K562 (cell line): ENCODE measurements around the gene ZSWIM4. TPM values are rescaled to one million over a fixed set of nuclear protein-coding genes. Genes with fewer than 3 reads are reported as not detected.

Experiments used
- ATAC-seq: fragments of 200-7000 bp; cut with Tn5 transposase; 3 replicates; pipeline ENCODE4 v1.9.1; 2020; ENCODE audit warnings: moderate library complexity
- BruUV-seq: library from RNA; stranded (reverse); fragments of 400-500 nt; replicated peaks from 2 replicates; lab custom pipeline; 2021; lab: Mats Ljungman, UMichigan
- CTCF ChIA-PET: fragments of 300-600 bp; formaldehyde crosslinking; extraction: SDS; loops from one replicate; lab custom pipeline; 2021; ENCODE audit warnings: low intra/inter-chr PET ratio; lab: Yijun Ruan, JAX
- POLR2A ChIA-PET: fragments of 300-600, 350-650 bp; sonication (Branson Sonifier 250); formaldehyde crosslinking; extraction: SDS; loops from one replicate; lab custom pipeline; 2021; ENCODE audit warnings: antibody characterized with exemption, inconsistent platforms; lab: Yijun Ruan, JAX
- DNase-seq, 4 experiments: peaks; one replicate each; pipeline versions ENCODE4 v3.0.0 to v3.0.0-alpha.2; 2011 to 2018; ENCODE audit warnings: low spot score in 3 of 4, mixed read lengths in 3 of 4; ENCODE audit errors: extremely low read depth in 1 of 4
- FAIRE-seq: peaks from 2 replicates; lab custom pipeline; 2011; peaks lifted over from hg19 to GRCh38; lab: Jason Lieb, UNC
- H2AFZ ChIP-seq: 2 replicates; pipeline ENCODE4 v1.6.0; 2011; ENCODE audit warnings: low read depth, low read length, control low read depth, inconsistent platforms
- H3K27ac ChIP-seq: fragments of 200-600 bp; 3 replicates; pipeline ENCODE4 v1.8.0; 2011; ENCODE audit warnings: low read depth, mild to moderate bottlenecking, control low read depth, inconsistent platforms, low read length, moderate library complexity, mixed read lengths; ENCODE audit errors: extremely low read depth
- H3K27me3 ChIP-seq, 2 experiments: fragments of 300-600 bp in 1 of 2; 2 replicates in 1 of 2; 3 replicates in 1 of 2; pipeline versions ENCODE4 v1.6.0 to v1.8.0; 2011; ENCODE audit warnings: inconsistent platforms in 2 of 2, low read length in 2 of 2, mild to moderate bottlenecking in 1 of 2, mixed read lengths in 1 of 2, moderate library complexity in 1 of 2; ENCODE audit not compliant: control insufficient read depth in 2 of 2, insufficient read depth in 2 of 2
- H3K36me3 ChIP-seq: fragments of 300-600 bp; 3 replicates; pipeline ENCODE4 v1.8.0; 2011; ENCODE audit warnings: mild to moderate bottlenecking, low read length, inconsistent platforms; ENCODE audit not compliant: control insufficient read depth, insufficient read depth
- H3K4me1 ChIP-seq, 2 experiments: fragments of 200-600 bp in 1 of 2; replicated peaks in 1 of 2; 2 replicates in 1 of 2; 3 replicates in 1 of 2; pipeline versions ENCODE4 v1.5.1 to v1.8.0; 2011; ENCODE audit warnings: inconsistent platforms in 2 of 2, low read length in 2 of 2, mild to moderate bottlenecking in 1 of 2, mixed read lengths in 1 of 2, moderate library complexity in 1 of 2; ENCODE audit not compliant: control insufficient read depth in 2 of 2, insufficient read depth in 2 of 2
- H3K4me2 ChIP-seq: 2 replicates; pipeline ENCODE4 v1.6.1; 2011; ENCODE audit warnings: low read length, control low read depth, inconsistent platforms, mixed read lengths; ENCODE audit not compliant: insufficient read depth
- H3K4me3 ChIP-seq: fragments of 200-600 bp; sonication (generic), shearing (Covaris generic); 2 replicates; pipeline ENCODE4 v1.5.1; 2016; ENCODE audit warnings: control low read depth, inconsistent platforms
- H3K79me2 ChIP-seq: fragments of 200-600 bp; 3 replicates; pipeline ENCODE4 v1.8.0; 2011; ENCODE audit warnings: low read length, inconsistent platforms; ENCODE audit not compliant: control insufficient read depth, insufficient read depth
- H3K9ac ChIP-seq, 2 experiments: 2 replicates each; pipeline versions ENCODE4 v1.6.0 to v1.6.1; 2011; ENCODE audit warnings: low read depth in 2 of 2, low read length in 2 of 2, control low read depth in 1 of 2, inconsistent platforms in 1 of 2, mild to moderate bottlenecking in 1 of 2, mixed read lengths in 1 of 2; ENCODE audit not compliant: insufficient read depth in 1 of 2
- H3K9me1 ChIP-seq: one replicate; pipeline ENCODE4 v1.6.0; 2011; ENCODE audit warnings: inconsistent platforms, mild to moderate bottlenecking, low read length, moderate library complexity; ENCODE audit not compliant: control insufficient read depth, insufficient read depth
- H3K9me3 ChIP-seq: replicated peaks from 2 replicates; pipeline ENCODE4 v1.5.1; 2011; ENCODE audit warnings: low read depth, low read length, inconsistent platforms; ENCODE audit not compliant: control insufficient read depth, insufficient read depth
- H4K20me1 ChIP-seq: replicated peaks from 2 replicates; pipeline ENCODE4 v1.6.1; 2011; ENCODE audit warnings: low read length, inconsistent platforms, mixed read lengths; ENCODE audit not compliant: control insufficient read depth, insufficient read depth
- SMAD3 ChIP-seq: fragments of 450-650 bp; formaldehyde crosslinking; conservative IDR thresholded peaks from 2 replicates; pipeline ENCODE4 v1.4.0; 2020; ENCODE audit warnings: mild to moderate bottlenecking
- TAF7 ChIP-seq: fragments of 450-650 bp; IDR thresholded peaks from 2 replicates; pipeline ENCODE4 v1.6.1; 2016; ENCODE audit warnings: missing genetic modification characterization, missing compliant biosample characterization
- ZBTB7A ChIP-seq: IDR thresholded peaks from 2 replicates; pipeline ENCODE4 v1.6.1; 2011; ENCODE audit warnings: low read depth, mild to moderate bottlenecking, low read length, moderate library complexity, borderline replicate concordance; ENCODE audit not compliant: control insufficient read depth
- WGBS: fragments of 100-300 bp; shearing (Covaris generic); methylation state at CpG from one replicate; pipeline ENCODE4 v1.1.6; 2016; ENCODE audit warnings: low coverage, mixed read lengths; ENCODE audit not compliant: insufficient coverage; ENCODE audit errors: missing lambda C conversion rate; 5-methylcytosine and 5-hydroxymethylcytosine counted together
- in situ Hi-C: fragments of 300-500 bp; cut with MboI; formaldehyde crosslinking; loops from 4 replicates; pipeline ENCODE4 v1.15.0; 2018; ENCODE audit warnings: inconsistent platforms, mixed read lengths
- intact Hi-C: fragments of 100-400 bp; cut with micrococcal nuclease; formaldehyde crosslinking; loops from 2 replicates; pipeline ENCODE4 v1.14.2; 2022
- polyA plus RNA-seq, 8 experiments: library from polyadenylated mRNA; depleted of rRNA in 4 of 8; stranded (reverse) in 5 of 8; unstranded in 3 of 8; fragments of >200 nt; fragmentation: Nextera tagmentation in 2 of 8; fragmentation: Illumina TruSeq in 1 of 8; extraction: Ambion mirVana in 2 of 8; extraction: Trizol in 1 of 8; gene quantifications; 2 replicates each; pipeline versions ENCODE4 v1.2.1 to v1.2.3, GENCODE V29; 2011 to 2014; ENCODE audit warnings: inconsistent platforms in 1 of 8, missing spikeins in 1 of 8
- total RNA-seq, 7 experiments: library from RNA; depleted of rRNA in 6 of 7; stranded (reverse); fragments of >200 nt in 6 of 7; fragmentation: Illumina TruSeq in 2 of 7; extraction: Trizol in 2 of 7; gene quantifications; 2 replicates each; pipeline versions ENCODE4 v1.2.1 to v1.2.3, GENCODE V29; 2011 to 2021; ENCODE audit warnings: low replicate concordance in 1 of 7

The ZSWIM4 gene
- total and polyA plus RNA-seq, 9 of the 15 experiments (the other 6 are each of a cell fraction or from before 2014, with no cell fraction given), result 0.25 to 3.7 (median 0.79) TPM; not detected in 2

- WGBS, result 89% methylated on average over 13 of the region's 22 CpGs
- Histone ChIP-seq H3K79me2 (peaks cover 8% of the 10 kb centered on the region; the same call in 2 of the 3 replicates), H3K9me1 (no peaks in the 10 kb centered on the region), H3K4me3 (no peak overlapping the region), H3K4me2 (no peak overlapping the region), H3K9me3 (no peaks in the 10 kb centered on the region), H3K4me1 (peaks cover 7 to 44% of the 10 kb centered on the region in 2 experiments; a peak in 4 of 5 replicates), H2AFZ (no peak overlapping the region), H3K27ac (no peak overlapping the region), H4K20me1 (no peaks in the 10 kb centered on the region), H3K27me3 (no peaks in the 10 kb centered on the region), H3K9ac (peak overlapping the region in 1 of 2 experiments; percentile 65; a peak in 2 of 4 replicates), H3K36me3 (peaks cover 23% of the 10 kb centered on the region; the same call in 2 of the 3 replicates)
- 0 out of 2 replicates have a peak, but pooled peaks have one; percentile 21 for TF ChIP-seq ZBTB7A
- no peak for TF ChIP-seq TAF7 (tag)
- no peak for TF ChIP-seq SMAD3
- DNase-seq (peak in 1 of 4 experiments; percentile 24), ATAC-seq (no peak), FAIRE-seq (no peak)
- ChIA-PET CTCF (no interaction called here), POLR2A (no interaction called here)
- in situ Hi-C loops, result no loop called here
- no TSS peak for BruUV-seq
- intact Hi-C loops, result no loop called here
Measured at GRCh38 chr19:13831537-13832467, 36.6 kb downstream of the ZSWIM4 start.
